NCI-H446 treated with DMSO at 0.1 percent for 48 hours (cell line): Measurements from ENCODE around the gene TECTA.
"Not testable (repeated sequence)": the region's sequence is repeated elsewhere in the genome, so short reads cannot be mapped to it uniquely, and the experiment has no call there.

Experiments used
- DNase-seq: peaks from one replicate; lab custom pipeline; 2025; lab: John Stamatoyannopoulos, UW

TECTA gene

DNA sequence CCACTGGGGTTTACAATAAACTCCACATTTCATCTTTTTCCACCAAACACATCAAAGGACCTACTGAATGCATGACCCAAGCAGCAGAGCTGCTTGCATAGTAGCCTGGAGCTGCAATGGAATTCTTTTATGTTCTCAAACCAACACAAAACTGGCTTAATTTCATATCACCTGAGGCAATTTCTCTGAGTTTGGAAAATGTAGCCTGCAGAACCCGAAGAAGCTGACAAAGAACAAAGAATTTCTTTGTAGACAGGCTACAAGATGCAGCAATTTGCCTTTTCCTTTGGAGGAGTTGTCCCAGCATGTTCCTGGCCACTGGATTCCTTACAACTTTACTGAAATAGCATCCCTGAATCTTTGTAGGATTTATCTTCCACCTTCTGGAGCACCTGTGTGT, 5.5 kb upstream of the TECTA start:
- DNase-seq, result no peak

DNA sequence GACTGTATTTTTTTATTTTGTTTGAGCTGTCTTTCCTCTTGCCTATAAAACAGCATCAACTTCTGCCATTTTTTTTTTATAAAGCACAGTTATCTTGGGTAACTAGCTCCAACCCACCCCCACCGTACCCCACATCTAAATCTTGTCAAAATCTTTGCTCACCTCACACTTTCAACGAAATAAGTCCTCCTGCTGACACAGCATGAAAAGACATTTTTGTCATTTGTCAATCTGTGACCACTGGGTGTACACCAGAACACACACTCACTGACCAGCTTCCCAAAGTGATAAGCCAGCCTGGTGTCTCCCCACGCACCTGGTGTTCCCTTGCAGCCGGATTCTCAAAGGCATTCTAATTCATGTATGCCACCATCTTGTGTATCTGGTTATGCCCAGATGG, 1.7 kb upstream of the TECTA start:
- no peak for DNase-seq

DNA sequence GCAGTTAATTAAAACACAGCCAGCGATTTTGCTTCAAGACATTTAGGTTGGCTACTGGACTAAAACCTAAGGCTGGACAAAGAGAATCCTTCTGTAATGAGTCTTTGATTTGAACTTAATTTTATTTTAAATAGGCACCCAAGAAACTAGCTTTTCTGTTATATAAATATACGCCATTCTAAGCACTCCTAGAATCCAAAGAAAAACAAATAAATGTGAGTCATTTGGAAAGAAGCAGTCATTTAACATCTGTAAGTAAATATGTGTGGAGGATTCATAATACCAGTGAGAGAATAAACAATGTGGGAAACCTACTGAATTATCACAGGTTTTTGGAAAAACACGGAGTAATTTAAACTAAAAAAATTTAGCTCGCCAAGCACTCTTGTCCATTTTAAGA, 1.2 kb upstream of the TECTA start:
- DNase-seq, result no peak

DNA sequence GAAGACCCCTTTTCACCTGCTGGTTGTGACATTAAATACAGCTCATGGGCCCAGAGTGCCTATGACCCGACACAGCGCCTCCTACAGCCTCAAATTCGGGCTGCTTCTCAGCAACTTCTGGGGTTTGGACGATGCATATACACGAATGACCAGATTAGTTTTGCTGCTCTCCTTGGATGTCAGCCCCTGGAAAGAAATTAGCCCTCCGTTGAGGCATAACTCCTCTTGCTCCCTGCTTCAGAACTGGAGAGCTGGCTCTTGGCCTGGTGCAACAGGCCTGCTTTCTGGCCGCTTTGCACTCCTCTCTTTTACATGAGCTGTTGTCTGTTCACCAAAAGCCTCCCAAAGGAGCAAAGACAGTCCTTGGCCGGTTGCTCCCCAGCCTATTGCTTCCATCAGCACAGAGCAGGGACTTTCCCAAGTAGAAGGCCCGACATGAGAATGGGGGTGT, 3.3 kb downstream of the TECTA start:
- DNase-seq, result no peak

DNA sequence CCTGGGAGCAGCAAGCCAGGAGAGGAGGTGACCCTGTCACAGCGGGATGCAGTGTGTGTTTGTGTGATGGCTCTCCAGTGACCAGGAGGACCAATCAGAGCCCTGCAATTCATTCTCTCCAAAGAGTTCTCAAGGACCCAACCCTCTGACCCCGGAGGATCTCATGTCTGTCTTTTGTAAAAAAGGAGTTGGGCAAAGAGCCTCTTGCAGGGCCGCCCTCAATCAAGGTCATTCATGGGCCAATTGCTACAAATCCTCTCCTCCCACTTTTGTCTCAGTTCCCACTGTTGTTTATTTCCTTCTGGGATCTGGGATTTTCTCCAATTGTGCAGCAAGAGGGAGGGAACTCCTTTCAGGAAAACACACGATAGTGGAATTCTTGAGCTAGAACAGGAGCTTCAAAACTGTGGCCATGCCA, 4.0 kb downstream of the TECTA start:
- DNase-seq, result no peak

DNA sequence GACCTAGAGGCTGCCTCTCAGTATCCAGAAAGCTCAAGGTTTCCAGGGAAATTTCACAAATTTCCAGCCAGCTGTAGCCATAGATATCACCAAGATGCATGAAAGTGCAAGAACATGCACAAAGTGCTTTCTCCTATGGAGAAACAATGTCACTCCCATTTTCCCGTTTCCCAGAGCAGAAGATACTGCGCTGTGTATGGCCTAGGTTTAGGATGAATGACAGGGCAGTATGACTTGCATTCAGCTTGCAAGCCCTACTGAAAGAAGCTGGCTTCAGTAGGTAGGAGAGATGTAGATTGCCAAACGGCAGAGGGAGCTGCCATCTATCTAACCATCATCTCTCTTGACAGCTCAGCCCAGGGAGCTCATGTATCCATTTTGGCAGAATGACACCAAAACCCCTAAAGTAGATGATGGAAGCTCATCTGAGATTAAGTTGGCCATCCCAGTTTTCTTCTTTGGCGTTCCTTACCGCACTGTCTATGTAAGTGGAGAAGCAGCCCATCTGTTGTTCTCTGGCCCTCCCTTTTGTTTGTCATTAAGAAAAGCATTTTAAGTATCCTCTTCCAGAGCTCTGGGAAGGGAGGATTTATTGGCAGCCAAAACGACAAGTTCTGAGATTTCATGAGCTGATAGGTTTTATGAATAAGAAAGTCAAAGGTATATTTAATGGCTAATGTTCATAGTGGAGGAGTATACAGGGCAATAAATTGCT, 4.6 kb downstream of the TECTA start:
- DNase-seq, result peak; percentile 95

DNA sequence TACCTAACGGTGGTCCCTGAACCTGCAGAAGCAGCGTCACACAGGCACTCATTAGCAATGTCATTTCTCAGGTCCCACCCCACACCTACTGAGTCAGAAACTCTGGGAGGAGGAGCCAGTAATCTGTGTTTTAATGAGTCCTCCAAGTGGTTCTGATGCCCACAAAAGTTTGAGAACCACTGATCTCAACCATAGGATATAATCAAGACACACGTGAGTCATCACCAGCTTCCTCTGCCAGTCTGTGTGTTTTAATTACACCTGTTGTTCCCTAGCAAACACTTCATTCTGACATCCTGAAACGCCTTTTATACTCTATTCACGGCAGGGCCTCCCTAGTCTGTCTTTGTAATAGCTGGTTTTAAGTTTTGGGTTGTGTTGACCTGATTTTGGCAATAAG, 5.8 kb downstream of the TECTA start:
- DNase-seq, result no peak

DNA sequence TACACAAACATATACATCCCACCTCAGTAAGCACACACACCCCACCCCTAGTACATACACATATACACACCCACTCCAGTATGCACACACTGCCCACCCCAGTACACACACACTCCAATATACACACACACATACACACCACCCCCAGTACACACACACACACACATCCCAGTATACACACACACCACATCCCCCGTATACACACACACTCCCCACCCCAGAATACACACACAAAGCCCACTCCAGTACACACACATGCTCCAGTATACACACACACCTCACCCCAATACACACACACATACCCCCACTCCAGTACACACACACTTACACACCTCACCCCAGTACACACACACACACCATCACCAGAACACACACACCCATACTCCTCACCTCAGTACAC, 7.4 kb downstream of the TECTA start:
- DNase-seq, result no peak

DNA sequence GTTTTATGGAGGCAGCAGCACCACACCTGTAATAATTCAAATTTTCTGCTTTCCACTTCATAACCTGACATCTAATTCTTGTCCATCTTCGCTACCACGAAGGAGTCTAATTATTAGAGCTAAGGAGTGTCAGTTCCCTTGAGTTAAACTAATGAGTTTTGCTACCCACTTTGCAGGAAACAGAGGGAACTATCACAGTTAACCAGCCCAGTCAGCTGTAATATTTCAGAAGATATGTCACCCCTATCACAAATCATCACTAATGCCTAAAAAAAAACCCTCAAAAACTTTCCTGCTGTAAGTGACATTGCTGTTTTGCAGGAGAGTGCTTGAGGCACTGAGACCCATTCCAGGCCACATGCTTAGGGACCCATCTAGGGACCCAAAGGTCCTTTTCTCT, 8.4 kb downstream of the TECTA start:
- DNase-seq, result no peak

DNA sequence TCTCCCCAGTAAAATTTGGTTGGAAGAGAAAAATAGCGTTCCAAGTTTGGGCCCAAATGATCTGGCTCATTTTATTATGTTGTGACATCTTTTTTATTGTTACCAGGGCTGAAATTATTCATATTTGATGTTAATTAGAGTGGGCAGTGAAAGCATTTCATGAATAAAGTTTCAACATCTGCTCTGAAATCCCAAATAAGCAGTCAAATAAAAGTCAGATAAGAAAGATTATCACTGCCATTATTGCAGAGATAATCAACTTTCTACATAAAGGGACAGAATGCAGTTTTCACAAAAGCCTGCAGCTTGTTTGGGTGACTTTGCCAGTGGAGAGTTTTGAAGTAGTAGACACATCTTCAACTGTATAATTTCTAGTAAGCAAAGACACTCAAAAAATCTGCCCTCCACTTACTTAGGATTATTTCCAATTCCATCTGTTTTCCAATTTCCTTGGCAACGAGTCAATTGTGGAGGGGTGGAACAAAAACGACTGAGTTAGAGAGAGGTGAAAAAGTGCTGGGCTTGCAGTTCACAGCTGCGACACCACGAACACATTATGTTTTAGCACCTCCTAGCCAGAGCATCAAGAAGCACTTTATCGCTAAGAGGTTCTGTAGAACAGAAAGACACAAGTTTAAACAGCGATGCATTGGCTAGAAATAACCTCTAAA, 9.0 kb downstream of the TECTA start:
- peak; percentile 71 for DNase-seq

DNA sequence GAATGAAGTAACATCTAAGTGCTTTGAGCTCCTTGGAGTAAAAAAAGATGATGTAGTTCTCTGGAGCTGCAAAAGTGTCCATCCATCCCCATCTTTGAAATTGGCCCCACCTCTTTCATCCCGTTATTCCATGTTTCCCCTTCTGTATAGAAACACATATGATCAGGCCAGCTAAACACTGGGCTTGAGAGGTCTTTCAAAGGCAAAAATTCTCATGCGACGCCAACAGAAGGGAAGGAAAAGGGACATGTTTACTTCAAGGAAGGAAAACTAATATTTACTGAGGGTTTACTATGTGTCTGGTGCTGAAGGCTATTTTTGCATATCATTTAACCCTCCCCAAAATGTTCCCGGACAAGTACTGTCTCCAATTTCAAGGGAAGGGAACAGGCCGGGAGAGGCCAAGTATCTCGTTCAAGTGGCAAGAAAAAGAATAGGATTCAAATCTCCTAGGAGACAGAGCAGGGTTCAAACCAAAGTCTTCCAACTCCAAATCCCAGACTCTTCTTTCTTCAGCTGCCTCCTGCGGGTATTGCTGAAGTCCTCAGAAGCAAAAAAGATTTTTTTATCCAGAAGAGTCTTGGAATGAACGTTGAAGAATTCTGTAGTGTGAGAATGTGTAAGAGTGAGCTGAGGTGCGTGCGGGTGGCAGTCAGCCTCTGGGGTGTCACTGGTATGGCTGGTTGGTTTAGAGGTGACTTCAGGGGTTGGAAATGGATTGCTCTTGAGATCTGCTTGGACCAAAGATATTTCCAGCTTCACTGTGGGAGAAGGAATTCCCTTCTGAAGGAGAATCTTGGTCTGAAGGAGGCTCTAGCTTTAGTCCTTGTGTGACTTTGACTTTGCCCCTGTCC, 10.1 kb downstream of the TECTA start:
- no peak for DNase-seq

DNA sequence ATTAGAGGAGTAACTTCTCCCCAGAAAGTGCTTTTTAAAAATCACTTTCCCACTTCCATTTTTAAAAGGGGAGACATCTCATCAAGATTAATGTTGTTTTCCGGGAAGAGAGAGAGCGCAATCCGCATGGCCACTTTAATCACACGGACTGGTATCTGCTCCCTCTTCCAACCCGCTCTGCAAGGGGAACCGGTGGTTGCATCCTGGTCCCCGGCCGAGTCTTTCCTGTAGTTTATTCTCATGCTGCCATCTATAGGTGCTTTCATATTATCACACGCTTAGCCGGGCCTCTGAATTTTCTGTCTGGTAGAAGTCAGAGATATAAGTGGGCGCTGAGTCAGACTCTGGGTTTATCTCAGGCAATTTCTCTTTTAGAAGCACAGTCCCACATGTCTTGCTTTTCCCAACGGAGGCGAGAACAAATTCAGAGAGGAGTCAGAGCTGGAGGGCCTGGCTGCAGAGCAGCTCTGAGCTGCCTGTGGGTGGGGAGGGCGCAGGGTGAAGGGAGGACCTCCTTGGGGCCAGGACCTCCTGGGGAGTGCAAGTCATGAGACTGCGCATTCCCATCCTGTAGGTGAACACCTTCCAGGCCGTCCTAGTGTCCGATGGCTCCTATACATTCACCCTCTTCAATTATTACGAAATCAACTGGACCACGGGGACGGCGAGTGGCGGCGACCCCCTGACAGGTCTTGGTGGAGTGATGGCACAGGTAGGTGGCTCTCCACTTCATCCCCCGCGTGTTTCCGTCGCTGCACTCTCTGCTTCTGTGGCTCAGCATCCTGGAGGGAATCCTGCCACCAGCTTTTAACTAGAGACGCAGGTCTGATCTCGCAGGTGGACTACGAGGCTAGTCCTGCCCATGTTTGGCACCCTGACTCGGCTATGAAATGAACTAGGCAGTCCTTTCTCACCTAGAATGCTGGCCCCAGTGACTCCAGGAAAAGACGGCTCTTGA, 11.7 kb downstream of the TECTA start:
- peak; percentile 57 for DNase-seq

DNA sequence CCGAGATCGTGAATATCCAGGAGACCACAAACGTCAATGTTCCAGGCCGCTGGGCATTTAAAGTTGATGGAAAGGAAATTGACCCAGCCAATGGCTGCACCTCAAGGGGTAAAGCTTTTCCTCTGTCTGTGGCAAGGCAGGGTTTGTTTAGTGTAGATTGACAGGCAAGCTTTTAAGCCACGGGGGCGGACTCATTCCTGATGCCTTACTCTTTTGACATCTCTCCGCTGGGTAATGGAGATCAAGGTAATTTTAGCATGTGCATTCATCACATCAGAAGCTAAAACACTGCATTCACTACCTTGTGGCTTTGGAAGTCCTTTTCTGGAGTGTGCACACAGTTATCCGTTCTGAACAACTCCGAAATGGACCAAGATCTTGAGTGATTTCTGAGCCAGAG, 12.6 kb downstream of the TECTA start:
- DNase-seq, result no peak

DNA sequence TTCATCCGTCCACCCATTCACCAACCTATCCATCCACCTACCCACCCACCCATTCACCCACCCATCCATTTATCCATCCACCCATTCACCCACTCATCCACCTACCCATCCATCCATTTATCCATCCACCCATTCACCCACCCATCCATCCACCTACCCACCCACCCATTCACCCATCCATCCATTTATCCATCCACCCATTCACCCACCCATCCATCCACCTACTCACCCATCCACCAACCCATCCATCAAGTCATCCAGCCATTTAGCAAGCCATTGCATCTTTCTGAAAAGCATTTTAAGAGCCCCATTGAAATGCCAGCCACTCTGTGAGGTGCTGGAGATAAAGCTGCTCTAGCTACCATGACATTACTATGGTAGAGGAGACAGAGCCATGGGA, 14.0 kb downstream of the TECTA start:
- not testable (repeated sequence) for DNase-seq

DNA sequence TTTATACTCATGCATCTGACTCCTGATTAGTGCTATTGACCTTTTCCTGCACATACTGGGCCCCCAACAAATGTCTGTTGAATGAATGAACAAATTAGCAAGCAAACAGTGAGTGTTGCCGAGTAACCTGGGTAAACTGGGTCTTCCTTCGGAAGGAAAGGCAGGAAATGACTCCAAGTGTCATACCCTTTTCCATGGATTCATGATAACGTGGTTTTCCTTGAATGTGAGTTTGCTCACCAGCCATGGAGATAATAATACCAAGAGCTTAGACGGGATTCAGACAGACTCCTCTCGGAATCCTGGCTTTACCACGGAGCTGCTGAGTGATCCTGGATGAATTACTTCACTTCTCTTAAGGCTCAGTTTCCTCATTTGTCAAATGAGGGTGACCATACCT, 16.7 kb downstream of the TECTA start:
- DNase-seq, result no peak

DNA sequence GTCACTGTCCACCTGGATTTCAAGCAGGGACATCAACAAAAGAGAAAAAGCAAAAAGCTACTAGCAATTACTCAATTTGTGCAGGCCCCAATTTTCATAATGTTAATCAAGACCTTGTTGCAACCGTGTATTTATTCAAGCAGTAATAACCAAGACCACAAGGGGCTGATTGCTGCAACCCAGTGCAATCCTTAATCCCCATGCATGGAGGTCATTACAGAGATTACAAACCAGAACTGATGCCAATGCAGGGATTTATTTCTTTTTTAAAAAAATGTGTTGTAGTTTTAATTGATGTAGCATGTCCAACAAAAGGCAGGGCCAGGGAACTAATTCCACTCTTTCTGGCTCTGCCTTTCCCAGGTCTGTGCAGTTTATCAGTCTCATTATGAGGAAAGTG, 18.4 kb downstream of the TECTA start:
- no peak for DNase-seq

DNA sequence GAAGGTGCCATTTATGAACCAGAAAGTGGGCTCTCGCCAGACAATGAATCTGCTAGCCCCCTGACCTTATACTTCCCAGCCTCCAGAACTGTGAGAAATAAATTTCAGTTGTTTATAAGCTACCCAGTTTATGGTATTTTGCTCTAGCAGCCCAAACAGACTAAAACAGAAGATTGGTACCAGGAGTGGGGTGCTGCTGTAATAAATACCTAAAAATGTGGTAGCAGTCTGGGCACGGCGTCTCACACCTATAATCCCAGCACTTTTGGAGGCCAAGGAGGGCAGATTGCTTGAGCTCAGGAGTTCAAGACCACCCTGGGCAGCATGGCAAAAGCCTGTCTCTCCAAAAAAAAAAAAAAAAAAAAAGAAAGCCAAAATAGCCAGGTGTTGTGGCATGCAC, 21.3 kb downstream of the TECTA start:
- DNase-seq, result no peak

DNA sequence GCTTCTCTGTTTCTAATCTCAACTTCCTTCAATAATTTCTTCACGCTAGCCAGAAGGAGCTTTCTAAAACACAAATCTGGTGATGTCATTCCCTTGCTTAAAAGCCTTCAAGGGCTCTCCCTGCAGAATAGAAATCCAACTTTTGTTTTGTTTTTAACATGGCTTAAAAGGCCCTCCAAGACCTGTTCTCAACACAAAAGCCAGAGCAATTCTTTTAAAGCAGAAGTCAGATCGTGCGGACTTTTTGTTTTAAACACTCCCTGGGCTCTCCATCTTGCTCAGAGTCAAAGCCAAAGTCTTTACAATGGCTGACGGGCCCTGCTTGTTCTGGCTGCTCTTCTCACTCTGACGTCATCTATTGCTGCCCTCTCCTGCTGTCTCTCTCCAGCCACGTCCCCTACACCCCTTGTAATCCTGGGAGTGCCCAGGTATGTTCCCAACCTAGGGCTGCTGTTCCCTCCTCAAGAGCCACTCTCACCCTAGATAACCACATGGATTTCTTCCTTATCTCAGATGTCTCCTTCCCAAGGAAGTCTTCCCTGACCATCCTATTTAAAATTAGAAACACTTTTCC, 22.5 kb downstream of the TECTA start:
- DNase-seq, result no peak

DNA sequence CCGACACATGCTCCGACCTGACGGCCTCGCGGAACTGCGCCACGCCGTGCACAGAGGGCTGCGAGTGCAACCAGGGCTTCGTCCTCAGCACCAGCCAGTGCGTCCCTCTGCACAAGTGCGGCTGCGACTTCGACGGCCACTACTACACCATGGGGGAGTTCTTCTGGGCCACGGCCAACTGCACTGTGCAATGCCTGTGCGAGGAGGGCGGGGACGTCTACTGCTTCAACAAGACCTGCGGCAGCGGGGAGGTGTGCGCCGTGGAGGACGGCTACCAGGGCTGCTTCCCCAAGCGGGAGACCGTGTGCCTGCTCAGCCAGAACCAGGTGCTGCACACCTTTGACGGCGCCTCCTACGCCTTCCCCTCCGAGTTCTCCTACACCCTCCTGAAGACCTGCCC, 26.8 kb downstream of the TECTA start:
- DNase-seq, result no peak

DNA sequence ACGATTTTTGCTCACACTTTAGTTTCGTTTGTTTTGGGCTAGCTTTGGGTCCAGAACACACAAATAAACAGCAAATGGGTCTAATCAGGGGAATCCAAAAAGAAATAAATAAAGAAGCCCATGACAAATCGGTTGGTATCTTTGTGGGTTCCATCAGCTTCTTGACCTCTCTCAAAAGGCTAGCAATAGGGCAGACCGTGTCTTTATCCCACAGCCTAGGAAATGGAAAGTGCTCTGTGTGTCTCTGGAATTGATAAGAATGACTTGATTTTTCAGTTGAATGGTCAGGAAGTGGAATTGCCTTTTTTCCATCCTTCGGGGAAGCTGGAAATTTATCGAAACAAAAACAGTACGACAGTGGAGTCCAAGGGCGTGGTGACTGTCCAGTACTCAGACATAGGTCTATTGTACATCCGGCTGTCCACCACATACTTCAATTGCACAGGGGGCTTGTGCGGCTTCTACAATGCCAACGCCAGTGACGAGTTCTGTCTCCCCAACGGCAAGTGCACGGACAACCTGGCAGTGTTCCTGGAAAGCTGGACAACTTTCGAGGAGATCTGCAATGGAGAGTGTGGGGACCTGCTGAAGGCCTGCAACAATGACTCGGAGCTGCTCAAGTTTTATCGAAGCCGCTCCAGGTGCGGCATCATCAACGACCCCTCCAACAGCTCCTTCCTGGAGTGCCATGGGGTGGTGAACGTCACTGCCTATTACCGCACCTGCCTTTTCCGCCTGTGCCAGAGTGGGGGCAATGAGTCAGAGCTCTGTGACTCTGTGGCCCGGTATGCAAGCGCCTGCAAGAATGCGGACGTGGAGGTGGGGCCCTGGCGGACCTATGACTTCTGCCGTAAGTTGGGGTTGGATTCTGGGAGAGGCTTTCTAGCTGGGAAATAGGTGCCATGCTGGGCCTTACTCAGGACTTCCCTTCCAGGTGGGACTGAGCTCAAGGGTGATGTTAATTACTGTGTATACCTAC, 28.6 kb downstream of the TECTA start:
- DNase-seq, result no peak
